ENCODE measurements around the gene INHBB.

Gene INHBB

DNA sequence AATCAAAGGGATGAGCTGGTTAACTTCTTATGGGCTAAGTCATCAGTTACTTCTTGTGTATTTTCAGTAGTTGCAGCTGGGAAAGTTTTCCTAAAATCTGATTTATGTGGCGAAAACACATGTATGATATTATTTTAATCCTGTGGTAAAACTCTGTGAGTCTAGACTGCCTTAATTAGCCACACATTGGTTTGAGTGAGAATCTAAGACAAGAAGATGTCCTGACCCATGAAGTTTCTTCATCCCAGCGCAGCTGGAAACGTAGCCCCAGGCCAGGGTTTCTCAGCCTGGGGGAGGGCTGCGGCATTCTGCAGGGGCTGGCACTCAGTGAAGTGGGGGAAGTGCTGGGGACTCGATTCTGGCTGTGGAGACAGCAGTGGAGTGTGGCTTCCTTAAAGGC, 44.7 kb upstream of the INHBB start:
- peaks cover 5% of the 10 kb centered on the region for H3K36me3 ChIP-seq (replicated peaks)
- TF ChIP-seq, protein P1, sequence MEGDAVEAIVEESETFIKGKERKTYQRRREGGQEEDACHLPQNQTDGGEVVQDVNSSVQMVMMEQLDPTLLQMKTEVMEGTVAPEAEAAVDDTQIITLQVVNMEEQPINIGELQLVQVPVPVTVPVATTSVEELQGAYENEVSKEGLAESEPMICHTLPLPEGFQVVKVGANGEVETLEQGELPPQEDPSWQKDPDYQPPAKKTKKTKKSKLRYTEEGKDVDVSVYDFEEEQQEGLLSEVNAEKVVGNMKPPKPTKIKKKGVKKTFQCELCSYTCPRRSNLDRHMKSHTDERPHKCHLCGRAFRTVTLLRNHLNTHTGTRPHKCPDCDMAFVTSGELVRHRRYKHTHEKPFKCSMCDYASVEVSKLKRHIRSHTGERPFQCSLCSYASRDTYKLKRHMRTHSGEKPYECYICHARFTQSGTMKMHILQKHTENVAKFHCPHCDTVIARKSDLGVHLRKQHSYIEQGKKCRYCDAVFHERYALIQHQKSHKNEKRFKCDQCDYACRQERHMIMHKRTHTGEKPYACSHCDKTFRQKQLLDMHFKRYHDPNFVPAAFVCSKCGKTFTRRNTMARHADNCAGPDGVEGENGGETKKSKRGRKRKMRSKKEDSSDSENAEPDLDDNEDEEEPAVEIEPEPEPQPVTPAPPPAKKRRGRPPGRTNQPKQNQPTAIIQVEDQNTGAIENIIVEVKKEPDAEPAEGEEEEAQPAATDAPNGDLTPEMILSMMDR (IDR thresholded peaks at IDR 0.05; ENCODE audit: low read depth, low read length, missing control alignments), result no peak
- H3K4me3 ChIP-seq (ENCODE audit: low read depth, low read length), result no peak overlapping the region
- no peaks in the 10 kb centered on the region for H3K27me3 ChIP-seq (replicated peaks)
- no peak for DNase-seq
- in situ Hi-C loops (cut with HindIII; ENCODE audit: low pct_ligation_motif_present, low sequenced_read_pairs), result no loop called here
- no peak overlapping the region for H3K27ac ChIP-seq

DNA sequence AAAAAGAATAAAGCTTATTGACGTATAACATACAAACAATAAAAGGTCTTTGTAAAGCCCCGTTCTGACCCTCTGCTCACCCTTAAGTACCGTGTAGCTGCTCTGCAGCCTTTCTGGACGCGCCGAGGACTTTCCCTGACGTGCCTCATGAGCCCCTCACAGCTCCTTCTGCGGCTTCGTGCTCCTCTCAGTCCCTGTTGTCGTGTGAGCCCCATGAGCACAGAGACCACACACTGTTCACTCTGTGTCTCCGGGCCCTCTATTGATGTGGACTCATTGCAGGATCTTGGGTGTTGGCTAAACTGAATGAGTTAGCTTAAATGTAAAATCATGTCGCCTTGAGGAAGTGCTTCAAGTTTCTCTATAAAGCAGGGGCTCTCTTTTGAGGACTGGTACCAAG, 43.6 kb upstream of the INHBB start:
- H3K36me3 ChIP-seq (replicated peaks), result peaks cover 3% of the 10 kb centered on the region
- no peak overlapping the region for H3K27ac ChIP-seq
- no peaks in the 10 kb centered on the region for H3K27me3 ChIP-seq (replicated peaks)
- TF ChIP-seq, protein P1 (IDR thresholded peaks at IDR 0.05; ENCODE audit: low read depth, low read length, missing control alignments), result no peak
- no peak for DNase-seq
- no peak overlapping the region for H3K4me3 ChIP-seq (ENCODE audit: low read depth, low read length)
- in situ Hi-C loops (cut with HindIII; ENCODE audit: low pct_ligation_motif_present, low sequenced_read_pairs), result no loop called here

DNA sequence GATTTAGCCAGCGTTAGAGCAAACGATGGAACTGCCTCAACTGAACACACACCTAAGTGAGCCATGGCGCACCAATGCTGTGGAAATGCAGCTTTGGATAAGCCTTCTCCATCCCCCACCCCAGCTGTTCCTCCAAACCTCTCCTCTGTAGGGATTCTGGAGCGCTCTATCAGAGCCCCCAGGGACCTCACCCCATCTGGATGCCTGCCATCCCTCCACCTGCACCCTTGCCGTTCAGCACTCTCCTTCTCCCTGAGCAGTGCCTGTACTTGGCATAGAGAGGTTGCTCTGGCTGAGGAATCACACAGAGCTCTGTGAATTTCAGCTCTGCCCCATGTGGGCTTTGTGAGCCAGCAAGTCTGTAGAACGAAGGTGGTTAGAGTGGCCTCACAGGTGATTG, 42.8 kb upstream of the INHBB start:
- in situ Hi-C loops (cut with HindIII; ENCODE audit: low pct_ligation_motif_present, low sequenced_read_pairs), result no loop called here
- no peaks in the 10 kb centered on the region for H3K27me3 ChIP-seq (replicated peaks)
- TF ChIP-seq, protein P1 (IDR thresholded peaks at IDR 0.05; ENCODE audit: low read depth, low read length, missing control alignments), result no peak
- peaks cover 3% of the 10 kb centered on the region for H3K36me3 ChIP-seq (replicated peaks)
- no peak overlapping the region for H3K4me3 ChIP-seq (ENCODE audit: low read depth, low read length)
- no peak for DNase-seq
- no peak overlapping the region for H3K27ac ChIP-seq

DNA sequence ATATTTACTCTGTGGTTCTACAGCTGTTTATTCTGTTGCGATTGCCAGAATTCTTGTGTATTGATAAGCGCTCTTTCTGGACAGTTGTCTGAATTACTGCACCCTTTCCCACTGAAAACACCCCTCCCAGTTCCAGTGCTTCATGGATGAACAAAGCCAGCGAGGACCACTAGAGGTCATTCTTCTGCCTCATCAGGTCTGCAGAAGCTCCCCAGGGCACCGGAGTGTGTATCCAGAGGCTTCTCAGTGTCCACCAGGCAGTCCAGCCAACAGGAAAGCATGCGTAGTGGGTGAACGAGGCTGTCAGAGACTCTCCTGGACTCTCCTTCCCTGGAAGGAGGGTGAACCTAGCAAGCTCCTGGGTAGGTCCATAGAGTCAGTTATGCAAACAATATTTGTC, 40.6 kb upstream of the INHBB start:
- no peak for DNase-seq
- Histone ChIP-seq H3K27ac (no peak overlapping the region), H3K4me3 (ENCODE audit: low read depth, low read length) (no peak overlapping the region), H3K36me3 (replicated peaks) (peaks cover 3% of the 10 kb centered on the region), H3K27me3 (replicated peaks) (no peaks in the 10 kb centered on the region)
- in situ Hi-C loops (cut with HindIII; ENCODE audit: low pct_ligation_motif_present, low sequenced_read_pairs), result no loop called here
- TF ChIP-seq, protein P1 (IDR thresholded peaks at IDR 0.05; ENCODE audit: low read depth, low read length, missing control alignments), result peak; percentile 60

DNA sequence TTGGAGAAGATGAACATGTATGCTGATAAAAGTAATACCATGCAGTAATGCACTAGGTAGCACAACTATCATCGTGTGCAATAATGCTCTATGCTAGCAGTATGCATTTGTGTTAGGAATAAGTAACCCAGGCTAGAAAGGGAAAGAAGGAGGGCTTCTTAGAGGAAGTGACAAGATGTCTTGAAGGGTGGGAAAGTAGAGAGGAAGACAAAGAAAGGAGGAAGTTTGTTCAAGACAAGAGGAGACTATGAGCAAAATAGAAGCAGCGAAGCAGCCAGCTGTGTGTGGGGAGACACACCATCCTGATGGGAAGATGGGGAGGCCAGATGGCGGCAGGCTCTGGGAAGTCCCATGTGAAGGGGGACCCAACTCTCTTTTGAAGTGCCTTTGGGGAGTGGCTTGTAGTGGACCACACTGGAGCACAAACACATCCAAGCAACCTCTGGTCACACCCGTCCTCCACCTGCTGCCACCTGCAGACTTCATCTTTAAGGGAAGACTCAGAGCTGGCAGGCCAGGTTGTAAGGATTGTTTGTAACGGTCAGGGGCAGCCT, 39.9 kb upstream of the INHBB start:
- TF ChIP-seq, protein P1 (IDR thresholded peaks at IDR 0.05; ENCODE audit: low read depth, low read length, missing control alignments), result no peak
- no peak overlapping the region for H3K27ac ChIP-seq
- in situ Hi-C loops (cut with HindIII; ENCODE audit: low pct_ligation_motif_present, low sequenced_read_pairs), result no loop called here
- H3K27me3 ChIP-seq (replicated peaks), result no peaks in the 10 kb centered on the region
- DNase-seq, result no peak
- H3K4me3 ChIP-seq (ENCODE audit: low read depth, low read length), result no peak overlapping the region
- H3K36me3 ChIP-seq (replicated peaks), result no peaks in the 10 kb centered on the region

DNA sequence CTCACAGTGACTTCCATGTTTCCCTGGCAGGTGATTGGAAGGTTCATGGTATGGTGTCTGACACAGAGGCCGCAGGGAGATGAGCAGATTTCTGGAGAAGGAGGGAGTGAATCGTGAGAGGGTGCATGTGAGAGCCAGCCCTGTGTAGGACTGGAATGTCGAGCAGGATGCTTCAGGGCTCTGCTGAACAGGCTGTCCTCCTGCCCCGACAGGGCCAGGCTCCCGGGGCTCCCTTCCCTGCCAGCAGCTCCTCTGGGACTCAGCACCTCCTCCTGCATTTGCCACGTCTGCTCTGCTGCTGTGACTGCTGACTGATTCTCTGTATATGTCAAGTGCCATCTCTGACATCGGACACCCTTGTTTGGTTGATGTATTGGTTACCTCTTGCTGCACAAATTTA, 38.5 kb upstream of the INHBB start:
- no peak for DNase-seq
- TF ChIP-seq, protein P1 (IDR thresholded peaks at IDR 0.05; ENCODE audit: low read depth, low read length, missing control alignments), result no peak
- H3K36me3 ChIP-seq (replicated peaks), result no peaks in the 10 kb centered on the region
- no peaks in the 10 kb centered on the region for H3K27me3 ChIP-seq (replicated peaks)
- H3K27ac ChIP-seq, result no peak overlapping the region
- in situ Hi-C loops (cut with HindIII; ENCODE audit: low pct_ligation_motif_present, low sequenced_read_pairs), result no loop called here
- no peak overlapping the region for H3K4me3 ChIP-seq (ENCODE audit: low read depth, low read length)
